BLaER1 treated with 17β-estradiol and CSF1 and Interleukin-3, amounts not matched to agents 10 nM and 100 nM (cell line): ENCODE measurements around the gene METTL18.

Source experiments
- H3K27ac ChIP-seq, 11 experiments: shearing (Covaris generic); formaldehyde crosslinking; 2 replicates each; pipeline ENCODE4 v1.8.1; 2022
- H3K27me3 ChIP-seq, 11 experiments: shearing (Covaris generic); formaldehyde crosslinking; 2 replicates each; pipeline ENCODE4 v1.8.1; 2022
- H3K36me3 ChIP-seq, 11 experiments: shearing (Covaris generic); formaldehyde crosslinking; 2 replicates each; pipeline ENCODE4 v1.8.1; 2022
- H3K4me1 ChIP-seq, 10 experiments: shearing (Covaris generic); formaldehyde crosslinking; 2 replicates each; pipeline ENCODE4 v1.8.1; 2022
- H3K4me2 ChIP-seq, 11 experiments: shearing (Covaris generic); formaldehyde crosslinking; 2 replicates each; pipeline ENCODE4 v1.8.1; 2022
- H3K4me3 ChIP-seq, 10 experiments: shearing (Covaris generic); formaldehyde crosslinking; 2 replicates each; pipeline ENCODE4 v1.8.1; 2022
- H3K9ac ChIP-seq, 11 experiments: shearing (Covaris generic); formaldehyde crosslinking; 2 replicates each; pipeline ENCODE4 v1.8.1; 2022
- H3K9me3 ChIP-seq, 11 experiments: shearing (Covaris generic); formaldehyde crosslinking; replicated peaks in 1 of 11; 2 replicates each; pipeline ENCODE4 v1.8.1; 2022
- H4K20me1 ChIP-seq, 11 experiments: shearing (Covaris generic); formaldehyde crosslinking; 2 replicates each; pipeline ENCODE4 v1.8.1; 2022
- Cebpa-rat ChIP-seq, 11 experiments: shearing (Covaris generic); IDR thresholded peaks; 2 replicates each; pipeline ENCODE4 v1.8.1; 2022

Gene METTL18

GRCh38 chr1:169768161-169768560, 26.5 kb downstream of the METTL18 start:
- Histone ChIP-seq H3K4me3 (no peak overlapping the region), H3K9ac (no peak overlapping the region), H3K27ac (no peak overlapping the region), H3K4me1 (no peaks in the 10 kb centered on the region), H4K20me1 (no peaks in the 10 kb centered on the region), H3K27me3 (no peaks in the 10 kb centered on the region), H3K36me3 (no peaks in the 10 kb centered on the region), H3K9me3 (no peaks in the 10 kb centered on the region), H3K4me2 (no peak overlapping the region)
- TF ChIP-seq Cebpa-rat (IDR thresholded peaks at IDR 0.05): no peak

GRCh38 chr1:169765580-169766331, 29.0 kb downstream of the METTL18 start:
- Histone ChIP-seq H3K36me3 (no peaks in the 10 kb centered on the region), H3K4me2 (no peak overlapping the region), H3K4me3 (no peak overlapping the region), H3K4me1 (no peaks in the 10 kb centered on the region), H3K27me3 (no peaks in the 10 kb centered on the region), H3K9me3 (peaks cover 0 to 4% (median 0%) of the 10 kb centered on the region in 11 experiments; a peak in 3 of 22 replicates), H3K27ac (no peak overlapping the region), H3K9ac (no peak overlapping the region), H4K20me1 (no peaks in the 10 kb centered on the region)
- no peak for TF ChIP-seq Cebpa-rat (IDR thresholded peaks at IDR 0.05)

- Histone ChIP-seq H3K4me3 (no peak overlapping the region), H3K9me3 (peaks cover 0 to 6% (median 0%) of the 10 kb centered on the region in 11 experiments; a peak in 8 of 22 replicates), H3K4me2 (no peak overlapping the region), H3K27ac (no peak overlapping the region), H3K9ac (no peak overlapping the region), H3K4me1 (no peaks in the 10 kb centered on the region), H4K20me1 (no peaks in the 10 kb centered on the region), H3K36me3 (no peaks in the 10 kb centered on the region), H3K27me3 (no peaks in the 10 kb centered on the region)
- no peak for TF ChIP-seq Cebpa-rat (IDR thresholded peaks at IDR 0.05)
These were observed 29.8 kb downstream of the METTL18 start for GRCh38 chr1:169764919-169765318.

- Histone ChIP-seq H3K27me3 (no peaks in the 10 kb centered on the region), H3K4me3 (no peak overlapping the region), H3K36me3 (no peaks in the 10 kb centered on the region), H4K20me1 (no peaks in the 10 kb centered on the region), H3K27ac (no peak overlapping the region), H3K4me2 (no peak overlapping the region), H3K9me3 (peaks cover 11 to 28% (median 19%) of the 10 kb centered on the region in 11 experiments), H3K9ac (no peak overlapping the region), H3K4me1 (no peaks in the 10 kb centered on the region)
- no peak for TF ChIP-seq Cebpa-rat (IDR thresholded peaks at IDR 0.05)
These were observed 32.0 kb downstream of the METTL18 start for GRCh38 chr1:169762699-169763098.

GRCh38 chr1:169759038-169759437, 35.7 kb downstream of the METTL18 start:
- TF ChIP-seq Cebpa-rat (IDR thresholded peaks at IDR 0.05): no peak
- Histone ChIP-seq H3K36me3 (no peaks in the 10 kb centered on the region), H4K20me1 (no peaks in the 10 kb centered on the region), H3K4me3 (no peak overlapping the region), H3K9me3 (peaks cover 11 to 28% (median 19%) of the 10 kb centered on the region in 11 experiments), H3K4me2 (no peak overlapping the region), H3K27me3 (no peaks in the 10 kb centered on the region), H3K27ac (no peak overlapping the region), H3K4me1 (no peaks in the 10 kb centered on the region), H3K9ac (no peak overlapping the region)

GRCh38 chr1:169753549-169753948, 41.2 kb downstream of the METTL18 start:
- H3K9ac ChIP-seq: no peak overlapping the region
- H3K27me3 ChIP-seq: no peaks in the 10 kb centered on the region
- H3K4me2 ChIP-seq: no peak overlapping the region
- TF ChIP-seq Cebpa-rat (IDR thresholded peaks at IDR 0.05): no peak
- no peak overlapping the region for H3K27ac ChIP-seq
- no peaks in the 10 kb centered on the region for H4K20me1 ChIP-seq
- no peaks in the 10 kb centered on the region for H3K4me1 ChIP-seq
- H3K36me3 ChIP-seq: no peaks in the 10 kb centered on the region
- peaks cover 6 to 9% (median 7%) of the 10 kb centered on the region in 11 experiments for H3K9me3 ChIP-seq
- no peak overlapping the region for H3K4me3 ChIP-seq

- Histone ChIP-seq H3K9ac (no peak overlapping the region), H3K36me3 (no peaks in the 10 kb centered on the region), H3K4me2 (no peak overlapping the region), H3K4me3 (no peak overlapping the region), H3K9me3 (no peaks in the 10 kb centered on the region), H3K27me3 (no peaks in the 10 kb centered on the region), H3K4me1 (peaks cover 0 to 13% (median 9%) of the 10 kb centered on the region in 10 experiments; a peak in 18 of 20 replicates), H4K20me1 (no peaks in the 10 kb centered on the region), H3K27ac (no peak overlapping the region)
- no peak for TF ChIP-seq Cebpa-rat (IDR thresholded peaks at IDR 0.05)
These were observed 44.7 kb downstream of the METTL18 start for GRCh38 chr1:169750041-169750440.

GRCh38 chr1:169746550-169746949, 48.2 kb downstream of the METTL18 start:
- H3K27ac ChIP-seq: no peak overlapping the region
- peaks cover 0 to 19% (median 13%) of the 10 kb centered on the region in 10 experiments; a peak in 18 of 20 replicates for H3K4me1 ChIP-seq
- TF ChIP-seq Cebpa-rat (IDR thresholded peaks at IDR 0.05): no peak
- H4K20me1 ChIP-seq: no peaks in the 10 kb centered on the region
- H3K4me2 ChIP-seq: no peak overlapping the region
- H3K4me3 ChIP-seq: no peak overlapping the region
- no peaks in the 10 kb centered on the region for H3K36me3 ChIP-seq
- H3K9ac ChIP-seq: no peak overlapping the region
- H3K9me3 ChIP-seq: peaks cover 0 to 13% (median 6%) of the 10 kb centered on the region in 11 experiments; a peak in 8 of 22 replicates
- H3K27me3 ChIP-seq: no peaks in the 10 kb centered on the region

GRCh38 chr1:169745015-169745861, 49.5 kb downstream of the METTL18 start:
- Histone ChIP-seq H3K36me3 (no peaks in the 10 kb centered on the region), H3K9me3 (peaks cover 0 to 13% (median 6%) of the 10 kb centered on the region in 11 experiments; a peak in 8 of 22 replicates), H3K9ac (peak overlapping the region in 1 of 11 experiments; percentile 20; a peak in 1 of 22 replicates), H3K4me1 (peaks cover 0 to 19% (median 13%) of the 10 kb centered on the region in 10 experiments; a peak in 18 of 20 replicates), H3K27me3 (no peaks in the 10 kb centered on the region), H3K27ac (no peak overlapping the region), H3K4me2 (peak overlapping the region in 9 of 11 experiments; percentile 14 to 68 (median 59); a peak in 17 of 22 replicates), H4K20me1 (no peaks in the 10 kb centered on the region), H3K4me3 (no peak overlapping the region)
- TF ChIP-seq Cebpa-rat (IDR thresholded peaks at IDR 0.05): no peak
